WTC11 (cell line): ENCODE measurements around the gene TRIOBP. TPM values are rescaled to one million over a fixed set of nuclear protein-coding genes. Genes with fewer than 3 reads are reported as not detected.

ENCODE experiments used
- ATAC-seq: fragments of 200-7000 bp; cut with Tn5 transposase; 2 replicates; pipeline ENCODE4 v1.10.0; 2021; ENCODE audit warnings: mild to moderate bottlenecking, moderate library complexity
- CTCF ChIA-PET: fragments of 300-600 bp; sonication (Branson Sonifier 250); formaldehyde crosslinking; loops from one replicate; lab custom pipeline; 2021; ENCODE audit warnings: antibody characterized with exemption; lab: Charles Lee
- POLR2A ChIA-PET: fragments of 350-600 bp; sonication (Branson Sonifier 250); formaldehyde crosslinking; loops from one replicate; lab custom pipeline; 2021; ENCODE audit warnings: antibody characterized with exemption; lab: Charles Lee
- DNase-seq: peaks from one replicate; pipeline ENCODE4 v3.0.0; 2021; ENCODE audit warnings: low spot score
- H3K27ac Mint-ChIP-seq: 2 replicates; pipeline ENCODE4 v1.8.0; 2021; ENCODE audit warnings: mixed read lengths
- H3K27me3 Mint-ChIP-seq: 2 replicates; pipeline ENCODE4 v1.8.0; 2021; ENCODE audit warnings: low read depth, mild to moderate bottlenecking, moderate library complexity, mixed read lengths
- H3K36me3 Mint-ChIP-seq: 2 replicates; pipeline ENCODE4 v1.8.0; 2021; ENCODE audit warnings: mixed read lengths
- H3K4me1 Mint-ChIP-seq: 2 replicates; pipeline ENCODE4 v1.8.0; 2022; ENCODE audit warnings: mixed read lengths
- H3K4me3 Mint-ChIP-seq: 2 replicates; pipeline ENCODE4 v1.8.0; 2021; ENCODE audit warnings: mild to moderate bottlenecking, moderate library complexity, mixed read lengths
- H3K9me3 Mint-ChIP-seq: 2 replicates; pipeline ENCODE4 v1.8.0; 2021; ENCODE audit warnings: mixed read lengths
- ATF1 ChIP-seq: sonication (generic); formaldehyde crosslinking; IDR thresholded peaks from 2 replicates; pipeline ENCODE4 v1.8.1; 2023; ENCODE audit warnings: mild to moderate bottlenecking, moderate library complexity, missing genetic modification reagents
- CBFB ChIP-seq: sonication (generic); formaldehyde crosslinking; IDR thresholded peaks from 2 replicates; pipeline ENCODE4 v1.8.1; 2022; ENCODE audit warnings: mild to moderate bottlenecking, low read depth, missing genetic modification reagents
- GABPB1 ChIP-seq: sonication (generic); formaldehyde crosslinking; IDR thresholded peaks from 2 replicates; pipeline ENCODE4 v1.8.1; 2023; ENCODE audit warnings: mild to moderate bottlenecking, missing genetic modification reagents
- JAZF1 ChIP-seq: fragments of 250-450 bp; sonication (Bioruptor Pico); IDR thresholded peaks from 2 replicates; pipeline ENCODE4 v1.9.0; 2021; ENCODE audit warnings: moderate library complexity, mild to moderate bottlenecking, inconsistent platforms
- PRDM15 ChIP-seq: sonication (generic); formaldehyde crosslinking; IDR thresholded peaks from 2 replicates; pipeline ENCODE4 v1.8.0; 2022; ENCODE audit warnings: missing genetic modification reagents
- RORB ChIP-seq: fragments of 250-450 bp; sonication (Bioruptor Pico); IDR thresholded peaks from 2 replicates; pipeline ENCODE4 v1.9.0; 2021; ENCODE audit warnings: mild to moderate bottlenecking
- total RNA-seq: library from RNA; stranded (reverse); gene quantifications from 3 replicates; pipeline ENCODE4 v1.2.3, GENCODE V29; 2021
- TF ChIP-seq, protein P1 (sequence below): fragments of 250-450 bp; sonication (Bioruptor Pico); IDR thresholded peaks from 2 replicates; pipeline ENCODE4 v1.9.0; 2021; ENCODE audit warnings: mild to moderate bottlenecking
- TF ChIP-seq, protein P2 (sequence below): sonication (generic); formaldehyde crosslinking; IDR thresholded peaks from 2 replicates; pipeline ENCODE4 v1.8.1; 2022; ENCODE audit warnings: low read depth, mild to moderate bottlenecking, moderate library complexity, missing genetic modification reagents, borderline replicate concordance
- TF ChIP-seq, protein P3 (sequence below): sonication (generic); formaldehyde crosslinking; IDR thresholded peaks from 2 replicates; pipeline ENCODE4 v1.8.1; 2023; ENCODE audit warnings: mild to moderate bottlenecking, missing genetic modification reagents
- TF ChIP-seq, protein P4 (sequence below): sonication (generic); formaldehyde crosslinking; IDR thresholded peaks from 2 replicates; pipeline ENCODE4 v1.8.1; 2023; ENCODE audit warnings: mild to moderate bottlenecking, missing genetic modification reagents, borderline replicate concordance

Gene TRIOBP
- total RNA-seq, 1 experiment from 2014 or later: 54.0 TPM

DNA sequence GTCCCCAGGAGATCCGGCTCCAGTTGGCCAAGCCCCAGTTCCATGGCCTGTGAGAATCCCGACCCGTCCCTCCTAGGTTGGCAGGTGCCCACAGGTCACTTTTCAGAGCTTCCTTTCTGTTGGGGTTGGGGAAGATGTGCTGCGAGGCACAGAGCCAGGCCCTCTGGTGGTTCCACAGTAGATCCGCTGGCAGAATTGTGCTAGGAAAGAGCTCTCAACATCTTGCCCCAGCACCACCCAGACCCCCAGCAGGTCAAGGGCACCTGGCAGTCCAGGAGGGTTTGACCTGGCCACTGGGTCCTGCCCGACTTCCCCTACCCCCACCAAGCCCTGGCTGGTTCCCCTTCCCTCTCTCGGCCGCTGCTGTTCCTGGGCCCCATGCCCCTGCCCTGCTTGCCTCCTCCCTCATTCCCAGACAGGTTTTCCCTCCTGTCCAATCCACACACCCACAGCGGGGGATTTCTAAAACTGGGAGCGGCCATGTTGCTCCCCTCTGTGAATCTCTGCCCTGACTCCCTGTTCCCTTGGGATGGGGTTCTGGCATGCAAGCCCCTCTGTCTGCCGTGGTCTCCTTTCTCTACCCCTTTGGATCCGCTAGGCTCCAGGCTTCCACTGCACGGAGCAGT is 84.7 kb downstream of the TRIOBP start:
- ChIA-PET CTCF (interaction anchor here (0.5 to 3.0 kb wide), 25 partner anchors 8 to 309 kb away, joined by 3 to 25 read pairs (median 4); partner anchors contain the start of genes GCAT, NOL12, PDXP and TRIOBP), POLR2A (interaction anchor here (0.6 kb wide), 1 partner anchor 339 kb away, joined by 3 read pairs; no protein-coding TSS in a partner anchor)
- H3K27ac Mint-ChIP-seq: no peak overlapping the region
- DNase-seq: peak; percentile 38
- TF ChIP-seq, protein P1, sequence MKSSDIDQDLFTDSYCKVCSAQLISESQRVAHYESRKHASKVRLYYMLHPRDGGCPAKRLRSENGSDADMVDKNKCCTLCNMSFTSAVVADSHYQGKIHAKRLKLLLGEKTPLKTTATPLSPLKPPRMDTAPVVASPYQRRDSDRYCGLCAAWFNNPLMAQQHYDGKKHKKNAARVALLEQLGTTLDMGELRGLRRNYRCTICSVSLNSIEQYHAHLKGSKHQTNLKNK (CRISPR knock-in tag): no peak
- TF ChIP-seq, protein P2, sequence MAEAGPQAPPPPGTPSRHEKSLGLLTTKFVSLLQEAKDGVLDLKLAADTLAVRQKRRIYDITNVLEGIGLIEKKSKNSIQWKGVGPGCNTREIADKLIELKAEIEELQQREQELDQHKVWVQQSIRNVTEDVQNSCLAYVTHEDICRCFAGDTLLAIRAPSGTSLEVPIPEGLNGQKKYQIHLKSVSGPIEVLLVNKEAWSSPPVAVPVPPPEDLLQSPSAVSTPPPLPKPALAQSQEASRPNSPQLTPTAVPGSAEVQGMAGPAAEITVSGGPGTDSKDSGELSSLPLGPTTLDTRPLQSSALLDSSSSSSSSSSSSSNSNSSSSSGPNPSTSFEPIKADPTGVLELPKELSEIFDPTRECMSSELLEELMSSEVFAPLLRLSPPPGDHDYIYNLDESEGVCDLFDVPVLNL (CRISPR knock-in tag): no peak
- TF ChIP-seq PRDM15 (CRISPR knock-in tag): 0 out of 2 replicates have a peak, but pooled peaks have one; percentile 39
- TF ChIP-seq, protein P3, sequence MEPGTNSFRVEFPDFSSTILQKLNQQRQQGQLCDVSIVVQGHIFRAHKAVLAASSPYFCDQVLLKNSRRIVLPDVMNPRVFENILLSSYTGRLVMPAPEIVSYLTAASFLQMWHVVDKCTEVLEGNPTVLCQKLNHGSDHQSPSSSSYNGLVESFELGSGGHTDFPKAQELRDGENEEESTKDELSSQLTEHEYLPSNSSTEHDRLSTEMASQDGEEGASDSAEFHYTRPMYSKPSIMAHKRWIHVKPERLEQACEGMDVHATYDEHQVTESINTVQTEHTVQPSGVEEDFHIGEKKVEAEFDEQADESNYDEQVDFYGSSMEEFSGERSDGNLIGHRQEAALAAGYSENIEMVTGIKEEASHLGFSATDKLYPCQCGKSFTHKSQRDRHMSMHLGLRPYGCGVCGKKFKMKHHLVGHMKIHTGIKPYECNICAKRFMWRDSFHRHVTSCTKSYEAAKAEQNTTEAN (CRISPR knock-in tag): no peak
- H3K36me3 Mint-ChIP-seq: peaks cover 4% of the 10 kb centered on the region
- no peak overlapping the region for H3K4me3 Mint-ChIP-seq
- ATAC-seq: peak; percentile 71
- H3K27me3 Mint-ChIP-seq: peaks cover 60% of the 10 kb centered on the region
- H3K9me3 Mint-ChIP-seq: peaks cover 3% of the 10 kb centered on the region
- H3K4me1 Mint-ChIP-seq: peaks cover 11% of the 10 kb centered on the region; the same call in 1 of the 2 replicates

- CTCF ChIA-PET: interaction anchor here (1.0 to 3.0 kb wide), 7 partner anchors 9 to 149 kb away, joined by 4 to 25 read pairs (median 11); partner anchors contain the start of gene GCAT
- 0 out of 2 replicates have a peak, but pooled peaks cover 9% of the 10 kb centered on the region for H3K4me1 Mint-ChIP-seq
- no peak for TF ChIP-seq RORB (CRISPR knock-in tag)
- TF ChIP-seq, all 79 proteins: peak for 0
- DNase-seq (no peak), ATAC-seq (no peak)
- H3K27me3 Mint-ChIP-seq: peaks cover 61% of the 10 kb centered on the region
- no peak overlapping the region for H3K4me3 Mint-ChIP-seq
- peaks cover 4% of the 10 kb centered on the region for H3K36me3 Mint-ChIP-seq
- POLR2A ChIA-PET: no interaction called here
- no peak overlapping the region for H3K27ac Mint-ChIP-seq
- H3K9me3 Mint-ChIP-seq: peaks cover 3% of the 10 kb centered on the region
Measured at GRCh38 chr22:37782340-37783168, 85.7 kb downstream of the TRIOBP start.

DNA sequence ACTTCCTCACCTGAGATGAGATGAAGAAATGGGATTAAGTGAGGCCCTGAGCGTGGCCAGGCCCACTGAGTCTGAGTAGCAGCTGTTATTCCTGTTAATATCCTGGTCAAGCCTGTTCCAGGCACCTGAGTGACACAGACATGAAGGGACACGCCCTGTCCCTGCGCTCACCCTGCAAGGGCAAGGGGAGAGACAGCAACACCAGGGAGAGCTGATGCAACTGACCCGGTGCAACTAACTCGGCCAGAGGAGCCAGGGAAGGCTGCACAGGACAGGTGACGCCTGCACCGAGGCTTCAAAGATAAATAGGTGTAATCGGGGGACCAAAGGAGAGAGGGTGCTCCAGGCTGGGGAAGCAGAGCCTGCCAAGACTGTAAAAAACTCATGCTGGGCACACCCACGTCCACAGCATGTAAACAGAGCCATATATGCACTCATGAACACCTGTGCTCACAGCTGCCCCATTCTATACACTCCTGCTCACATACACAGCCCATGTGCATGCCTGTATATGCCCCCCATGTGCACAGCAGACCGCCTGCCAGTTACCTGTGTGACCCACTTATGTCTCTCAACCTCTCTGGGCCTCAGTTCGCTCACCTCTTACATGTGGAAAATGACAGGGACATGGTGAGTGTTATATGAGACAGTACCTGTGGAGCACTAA is 88.1 kb downstream of the TRIOBP start:
- Mint-ChIP-seq H3K4me1 (0 out of 2 replicates have a peak, but pooled peaks cover 2% of the 10 kb centered on the region), H3K9me3 (peaks cover 3% of the 10 kb centered on the region), H3K27me3 (peaks cover 58% of the 10 kb centered on the region), H3K4me3 (no peak overlapping the region), H3K36me3 (peaks cover 4% of the 10 kb centered on the region), H3K27ac (no peak overlapping the region)
- ChIA-PET POLR2A (no interaction called here), CTCF (no interaction called here)
- no peak for DNase-seq
- TF ChIP-seq, protein P1 (CRISPR knock-in tag): no peak
- no peak for TF ChIP-seq CBFB (CRISPR knock-in tag)
- TF ChIP-seq, protein P4, sequence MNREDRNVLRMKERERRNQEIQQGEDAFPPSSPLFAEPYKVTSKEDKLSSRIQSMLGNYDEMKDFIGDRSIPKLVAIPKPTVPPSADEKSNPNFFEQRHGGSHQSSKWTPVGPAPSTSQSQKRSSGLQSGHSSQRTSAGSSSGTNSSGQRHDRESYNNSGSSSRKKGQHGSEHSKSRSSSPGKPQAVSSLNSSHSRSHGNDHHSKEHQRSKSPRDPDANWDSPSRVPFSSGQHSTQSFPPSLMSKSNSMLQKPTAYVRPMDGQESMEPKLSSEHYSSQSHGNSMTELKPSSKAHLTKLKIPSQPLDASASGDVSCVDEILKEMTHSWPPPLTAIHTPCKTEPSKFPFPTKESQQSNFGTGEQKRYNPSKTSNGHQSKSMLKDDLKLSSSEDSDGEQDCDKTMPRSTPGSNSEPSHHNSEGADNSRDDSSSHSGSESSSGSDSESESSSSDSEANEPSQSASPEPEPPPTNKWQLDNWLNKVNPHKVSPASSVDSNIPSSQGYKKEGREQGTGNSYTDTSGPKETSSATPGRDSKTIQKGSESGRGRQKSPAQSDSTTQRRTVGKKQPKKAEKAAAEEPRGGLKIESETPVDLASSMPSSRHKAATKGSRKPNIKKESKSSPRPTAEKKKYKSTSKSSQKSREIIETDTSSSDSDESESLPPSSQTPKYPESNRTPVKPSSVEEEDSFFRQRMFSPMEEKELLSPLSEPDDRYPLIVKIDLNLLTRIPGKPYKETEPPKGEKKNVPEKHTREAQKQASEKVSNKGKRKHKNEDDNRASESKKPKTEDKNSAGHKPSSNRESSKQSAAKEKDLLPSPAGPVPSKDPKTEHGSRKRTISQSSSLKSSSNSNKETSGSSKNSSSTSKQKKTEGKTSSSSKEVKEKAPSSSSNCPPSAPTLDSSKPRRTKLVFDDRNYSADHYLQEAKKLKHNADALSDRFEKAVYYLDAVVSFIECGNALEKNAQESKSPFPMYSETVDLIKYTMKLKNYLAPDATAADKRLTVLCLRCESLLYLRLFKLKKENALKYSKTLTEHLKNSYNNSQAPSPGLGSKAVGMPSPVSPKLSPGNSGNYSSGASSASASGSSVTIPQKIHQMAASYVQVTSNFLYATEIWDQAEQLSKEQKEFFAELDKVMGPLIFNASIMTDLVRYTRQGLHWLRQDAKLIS (CRISPR knock-in tag): no peak
- TF ChIP-seq ATF1: no peak
- peak; percentile 99 for TF ChIP-seq GABPB1 (CRISPR knock-in tag)
- TF ChIP-seq JAZF1 (CRISPR knock-in tag): no peak
- no peak for ATAC-seq
